PC-3 (cell line): Measurements from ENCODE around the gene SPACA4. TPM values are rescaled to one million over a fixed set of nuclear protein-coding genes. Genes with fewer than 3 reads are reported as not detected.

Experiments used
- ATAC-seq: fragments of 200-7000 bp; cut with Tn5 transposase; 2 replicates; pipeline ENCODE4 v1.9.1; 2020; ENCODE audit warnings: mild to moderate bottlenecking, moderate library complexity
- BruUV-seq: library from RNA; stranded (reverse); fragments of 400-500 nt; replicated peaks from 2 replicates; lab custom pipeline; 2021; lab: Mats Ljungman, UMichigan
- CTCF ChIA-PET: fragments of 300-600 bp; sonication (Branson Sonifier 250); formaldehyde crosslinking; loops from one replicate; lab custom pipeline; 2022; ENCODE audit warnings: antibody characterized with exemption; lab: Charles Lee
- POLR2A ChIA-PET: fragments of 300-600 bp; sonication (Branson Sonifier 250); formaldehyde crosslinking; loops from one replicate; lab custom pipeline; 2022; ENCODE audit warnings: antibody characterized with exemption; ENCODE audit not compliant: unreplicated experiment; lab: Charles Lee
- DNase-seq: peaks from one replicate; pipeline ENCODE4 v3.0.0-alpha.2; 2015
- H2AFZ ChIP-seq: fragments of 300-600 bp; sonication (generic); 2 replicates; pipeline ENCODE4 v1.6.0; 2016; ENCODE audit warnings: antibody characterized with exemption, low read length
- H3F3A ChIP-seq: fragments of 300-600 bp; sonication (generic); one replicate; pipeline ENCODE4 v1.6.0; 2017; ENCODE audit warnings: antibody characterized with exemption, low read length, control low read depth, mild to moderate bottlenecking; ENCODE audit not compliant: unreplicated experiment
- H3K27ac ChIP-seq: fragments of 300-600 bp; sonication (generic); 2 replicates; pipeline ENCODE4 v1.5.1; 2016; ENCODE audit warnings: mild to moderate bottlenecking, low read length
- H3K27me3 ChIP-seq: fragments of 300-600 bp; sonication (generic); 2 replicates; pipeline ENCODE4 v1.6.1; 2016; ENCODE audit warnings: low read length, mixed read lengths
- H3K36me3 ChIP-seq: fragments of 300-600 bp; sonication (generic); 2 replicates; pipeline ENCODE4 v1.6.1; 2016; ENCODE audit warnings: low read depth, mixed run types, low read length, mixed read lengths
- H3K4me1 ChIP-seq: fragments of 300-600 bp; sonication (generic); 2 replicates; pipeline ENCODE4 v1.5.1; 2016; ENCODE audit warnings: low read length; ENCODE audit not compliant: insufficient read depth
- H3K4me2 ChIP-seq: fragments of 300-600 bp; sonication (generic); 2 replicates; pipeline ENCODE4 v1.6.0; 2016; ENCODE audit warnings: low read length
- H3K4me3 ChIP-seq: fragments of 300-600 bp; sonication (generic); 2 replicates; pipeline ENCODE4 v1.5.1; 2016; ENCODE audit warnings: mild to moderate bottlenecking, low read length, mixed read lengths
- H3K79me2 ChIP-seq: fragments of 300-600 bp; sonication (generic); 2 replicates; pipeline ENCODE4 v1.6.1; 2017; ENCODE audit warnings: low read length, mixed read lengths
- H3K9ac ChIP-seq: fragments of 300-600 bp; sonication (generic); 2 replicates; pipeline ENCODE4 v1.6.0; 2016; ENCODE audit warnings: mild to moderate bottlenecking, low read length
- H3K9me2 ChIP-seq: fragments of 300-600 bp; sonication (generic); replicated peaks from 2 replicates; pipeline ENCODE4 v1.6.1; 2016; ENCODE audit warnings: mixed run types, low read length, mixed read lengths
- H3K9me3 ChIP-seq: fragments of 300-600 bp; sonication (generic); 2 replicates; pipeline ENCODE4 v1.6.1; 2016; ENCODE audit warnings: low read length, mixed read lengths
- H4K20me1 ChIP-seq: fragments of 300-600 bp; sonication (generic); 2 replicates; pipeline ENCODE4 v1.6.1; 2016; ENCODE audit warnings: low read length, mixed read lengths
- EZH2 ChIP-seq: fragments of 300-600 bp; sonication (generic); IDR thresholded peaks from one replicate; pipeline ENCODE4 v1.6.1; 2017; ENCODE audit warnings: antibody characterized with exemption, mild to moderate bottlenecking, low read length; ENCODE audit not compliant: unreplicated experiment
- EZH2phosphoT487 ChIP-seq: fragments of 300-600 bp; sonication (generic); IDR thresholded peaks from 2 replicates; pipeline ENCODE4 v1.6.1; 2018; ENCODE audit warnings: mild to moderate bottlenecking, antibody characterized with exemption, low read length, borderline replicate concordance
- intact Hi-C: fragments of 100-400 bp; cut with micrococcal nuclease; formaldehyde crosslinking; loops from 2 replicates; pipeline ENCODE4 v1.9.0; 2023
- total RNA-seq: library from RNA; depleted of rRNA; stranded (reverse); fragments of >200 nt; gene quantifications from 2 replicates; pipeline ENCODE4 v1.2.3, GENCODE V29; 2014
- TF ChIP-seq, protein P1 (sequence below): fragments of 300-600 bp; sonication (generic); conservative IDR thresholded peaks from 2 replicates; pipeline ENCODE4 v1.5.1; 2017; ENCODE audit warnings: antibody characterized with exemption, low read depth, mild to moderate bottlenecking, low read length

Gene SPACA4
- total RNA-seq, 1 experiment from 2014 or later: not detected

DNA sequence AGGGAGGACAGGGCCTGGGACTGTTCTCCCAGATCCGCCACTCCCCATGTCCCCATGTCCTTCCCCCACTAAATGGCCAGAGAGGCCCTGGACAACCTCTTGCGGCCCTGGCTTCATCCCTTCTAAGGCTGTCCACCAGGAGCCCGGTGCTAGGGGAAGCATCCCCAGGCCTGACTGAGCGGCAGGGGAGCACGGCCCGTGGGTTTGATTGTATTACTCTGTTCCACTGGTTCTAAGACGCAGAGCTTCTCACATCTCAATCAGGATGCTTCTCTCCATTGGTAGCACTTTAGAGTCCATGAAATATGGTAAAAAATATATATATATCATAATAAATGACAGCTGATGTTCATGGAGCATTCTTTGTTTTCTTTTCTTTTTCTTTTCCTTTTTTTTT, 815 bp downstream of the SPACA4 start:
- H3K4me1 ChIP-seq: no peaks in the 10 kb centered on the region
- BruUV-seq: no TSS peak
- intact Hi-C loops: no loop called here
- no peaks in the 10 kb centered on the region for H3K27me3 ChIP-seq
- H3K9me2 ChIP-seq: no peaks in the 10 kb centered on the region
- no peaks in the 10 kb centered on the region for H4K20me1 ChIP-seq
- ChIA-PET POLR2A (no interaction called here), CTCF (interaction anchor here (0.6 kb wide), 1 partner anchor 92 kb away, joined by 12 read pairs; no protein-coding TSS in a partner anchor)
- ATAC-seq (no peak), DNase-seq (no peak)
- no peak overlapping the region for H3K4me3 ChIP-seq
- H2AFZ ChIP-seq: no peak overlapping the region
- H3K4me2 ChIP-seq: no peak overlapping the region
- no peaks in the 10 kb centered on the region for H3K79me2 ChIP-seq
- H3F3A ChIP-seq: no peaks in the 10 kb centered on the region
- no peaks in the 10 kb centered on the region for H3K36me3 ChIP-seq
- H3K27ac ChIP-seq: no peak overlapping the region
- no peaks in the 10 kb centered on the region for H3K9me3 ChIP-seq
- H3K9ac ChIP-seq: no peak overlapping the region
- no peak for TF ChIP-seq EZH2

DNA sequence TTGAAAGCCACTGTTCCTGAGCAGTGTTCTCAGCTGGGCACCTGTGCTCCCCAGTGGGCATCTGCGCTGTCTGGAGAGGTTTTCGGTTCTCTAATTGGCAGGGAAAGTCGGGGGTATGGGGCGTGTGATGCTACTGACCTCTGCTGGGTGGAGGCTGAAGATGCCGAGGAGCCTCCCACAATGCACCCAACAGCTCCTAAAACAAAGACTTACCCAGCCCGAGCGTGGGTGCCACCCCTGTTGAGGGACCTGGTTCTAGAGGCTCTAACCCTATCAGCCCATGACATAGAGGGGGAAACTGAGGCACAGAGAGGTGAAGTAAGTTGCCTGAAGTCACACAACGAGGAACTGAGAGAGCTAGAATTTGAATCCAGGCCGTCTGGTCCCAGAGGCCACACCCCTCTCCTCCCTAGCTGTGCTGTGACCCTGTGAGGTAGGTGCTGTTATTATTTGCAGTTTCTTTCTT, 2.3 kb downstream of the SPACA4 start:
- CTCF ChIA-PET: interaction anchor here (0.7 to 1.0 kb wide), 2 partner anchors 25 to 55 kb away, joined by 4 to 5 read pairs; no protein-coding TSS in a partner anchor
- ATAC-seq: peak; percentile 78
- Histone ChIP-seq H2AFZ (0 out of 2 replicates have a peak overlapping the region, but pooled peaks have one; percentile 50), H3K9me3 (no peaks in the 10 kb centered on the region), H3K4me1 (no peaks in the 10 kb centered on the region), H3K9me2 (no peaks in the 10 kb centered on the region), H3K36me3 (no peaks in the 10 kb centered on the region), H3K9ac (no peak overlapping the region), H3K4me2 (no peak overlapping the region), H3K27me3 (no peaks in the 10 kb centered on the region), H3F3A (no peaks in the 10 kb centered on the region), H4K20me1 (no peaks in the 10 kb centered on the region), H3K4me3 (no peak overlapping the region), H3K79me2 (no peaks in the 10 kb centered on the region), H3K27ac (no peak overlapping the region)
- TF ChIP-seq, protein P1, sequence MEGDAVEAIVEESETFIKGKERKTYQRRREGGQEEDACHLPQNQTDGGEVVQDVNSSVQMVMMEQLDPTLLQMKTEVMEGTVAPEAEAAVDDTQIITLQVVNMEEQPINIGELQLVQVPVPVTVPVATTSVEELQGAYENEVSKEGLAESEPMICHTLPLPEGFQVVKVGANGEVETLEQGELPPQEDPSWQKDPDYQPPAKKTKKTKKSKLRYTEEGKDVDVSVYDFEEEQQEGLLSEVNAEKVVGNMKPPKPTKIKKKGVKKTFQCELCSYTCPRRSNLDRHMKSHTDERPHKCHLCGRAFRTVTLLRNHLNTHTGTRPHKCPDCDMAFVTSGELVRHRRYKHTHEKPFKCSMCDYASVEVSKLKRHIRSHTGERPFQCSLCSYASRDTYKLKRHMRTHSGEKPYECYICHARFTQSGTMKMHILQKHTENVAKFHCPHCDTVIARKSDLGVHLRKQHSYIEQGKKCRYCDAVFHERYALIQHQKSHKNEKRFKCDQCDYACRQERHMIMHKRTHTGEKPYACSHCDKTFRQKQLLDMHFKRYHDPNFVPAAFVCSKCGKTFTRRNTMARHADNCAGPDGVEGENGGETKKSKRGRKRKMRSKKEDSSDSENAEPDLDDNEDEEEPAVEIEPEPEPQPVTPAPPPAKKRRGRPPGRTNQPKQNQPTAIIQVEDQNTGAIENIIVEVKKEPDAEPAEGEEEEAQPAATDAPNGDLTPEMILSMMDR: peak; percentile 55
- no peak for TF ChIP-seq EZH2phosphoT487
- intact Hi-C loops: no loop called here
- POLR2A ChIA-PET: no interaction called here
- no TSS peak for BruUV-seq
- peak; percentile 35 for DNase-seq

DNA sequence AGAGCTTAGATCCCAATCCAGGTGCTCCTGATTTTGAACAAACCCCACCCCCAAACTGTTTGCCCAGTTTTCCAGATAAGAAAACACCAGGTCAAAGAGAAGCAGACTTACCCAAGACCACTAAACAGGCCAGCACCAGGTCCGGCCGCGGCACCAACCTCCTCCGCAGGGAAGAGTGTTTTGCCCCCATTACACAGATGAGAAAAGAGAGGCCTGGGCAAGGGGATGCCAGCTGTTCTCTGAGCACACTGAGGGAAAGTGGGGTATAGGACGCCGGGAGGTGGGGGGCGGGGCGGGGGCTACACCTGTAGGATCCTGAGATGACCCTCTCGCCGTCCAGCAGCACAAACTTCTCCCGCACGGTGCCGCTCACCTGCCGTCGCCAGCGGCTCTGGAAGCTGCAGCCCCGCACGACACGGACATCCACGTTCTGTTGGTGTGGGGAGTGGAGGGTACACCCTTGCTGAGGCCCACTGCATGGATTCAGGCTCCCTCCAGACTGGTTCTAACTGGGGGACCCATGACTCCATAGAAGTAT, 3.1 kb downstream of the SPACA4 start:
- H3K27ac ChIP-seq: no peak overlapping the region
- no peaks in the 10 kb centered on the region for H3K9me3 ChIP-seq
- no peaks in the 10 kb centered on the region for H3K36me3 ChIP-seq
- no peak overlapping the region for H3K4me3 ChIP-seq
- no peaks in the 10 kb centered on the region for H3K79me2 ChIP-seq
- H3K4me2 ChIP-seq: no peak overlapping the region
- H4K20me1 ChIP-seq: no peaks in the 10 kb centered on the region
- intact Hi-C loops: no loop called here
- H3K9ac ChIP-seq: no peak overlapping the region
- TF ChIP-seq, protein P1: no peak
- TF ChIP-seq EZH2phosphoT487 (no peak), EZH2 (no peak)
- CTCF ChIA-PET: interaction anchor here (0.7 to 1.0 kb wide), 2 partner anchors 25 to 56 kb away, joined by 4 to 5 read pairs; no protein-coding TSS in a partner anchor
- no peaks in the 10 kb centered on the region for H3F3A ChIP-seq
- H3K4me1 ChIP-seq: no peaks in the 10 kb centered on the region
- H3K9me2 ChIP-seq: no peaks in the 10 kb centered on the region
- POLR2A ChIA-PET: no interaction called here
- ATAC-seq (no peak), DNase-seq (no peak)
- H3K27me3 ChIP-seq: no peaks in the 10 kb centered on the region
- BruUV-seq: no TSS peak
- H2AFZ ChIP-seq: no peak overlapping the region
